NCI-H2029 treated with DMSO at 0.1 percent for 48 hours (cell line): ENCODE data around the gene PFKM.

ENCODE experiments used
- DNase-seq: peaks from one replicate; lab custom pipeline; 2025; lab: John Stamatoyannopoulos, UW

The PFKM gene

DNA sequence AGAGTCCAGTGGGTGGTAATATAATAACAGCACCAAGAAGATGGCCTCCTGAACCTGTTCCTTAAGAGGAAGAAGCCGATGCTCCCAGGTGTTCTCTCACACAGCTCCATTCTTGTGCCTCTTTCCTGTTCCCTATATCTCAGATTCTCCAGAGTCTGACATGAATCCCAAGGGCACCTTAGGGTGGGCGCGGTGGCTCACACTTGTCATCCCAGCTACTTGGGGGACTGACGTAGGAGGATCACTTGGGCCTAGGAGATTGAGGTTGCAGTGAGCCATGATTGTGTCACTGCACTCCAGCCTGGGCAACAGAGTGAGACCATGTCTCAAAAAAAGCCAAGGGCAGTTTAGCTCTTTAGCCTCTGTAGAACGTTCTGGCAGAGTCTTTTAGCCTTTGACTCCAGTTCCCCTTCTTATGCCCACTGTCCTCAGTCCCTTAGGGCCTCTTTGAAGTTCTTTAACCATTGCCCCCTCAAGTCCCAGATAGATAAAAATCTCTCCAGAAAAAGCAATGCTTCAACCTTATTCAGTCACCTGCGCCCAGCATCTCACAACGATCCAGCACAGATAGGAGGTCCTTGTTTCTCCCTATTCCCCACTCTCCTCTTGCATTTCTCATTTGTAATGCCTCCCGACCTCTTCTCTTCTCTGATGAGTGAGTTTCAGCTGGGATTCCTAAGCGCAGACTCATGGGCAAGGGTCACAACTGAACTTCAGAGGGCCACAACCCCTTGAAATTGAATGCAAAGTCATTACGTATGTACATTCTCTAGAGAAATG is 68.9 kb downstream of the PFKM start:
- DNase-seq = no peak

DNA sequence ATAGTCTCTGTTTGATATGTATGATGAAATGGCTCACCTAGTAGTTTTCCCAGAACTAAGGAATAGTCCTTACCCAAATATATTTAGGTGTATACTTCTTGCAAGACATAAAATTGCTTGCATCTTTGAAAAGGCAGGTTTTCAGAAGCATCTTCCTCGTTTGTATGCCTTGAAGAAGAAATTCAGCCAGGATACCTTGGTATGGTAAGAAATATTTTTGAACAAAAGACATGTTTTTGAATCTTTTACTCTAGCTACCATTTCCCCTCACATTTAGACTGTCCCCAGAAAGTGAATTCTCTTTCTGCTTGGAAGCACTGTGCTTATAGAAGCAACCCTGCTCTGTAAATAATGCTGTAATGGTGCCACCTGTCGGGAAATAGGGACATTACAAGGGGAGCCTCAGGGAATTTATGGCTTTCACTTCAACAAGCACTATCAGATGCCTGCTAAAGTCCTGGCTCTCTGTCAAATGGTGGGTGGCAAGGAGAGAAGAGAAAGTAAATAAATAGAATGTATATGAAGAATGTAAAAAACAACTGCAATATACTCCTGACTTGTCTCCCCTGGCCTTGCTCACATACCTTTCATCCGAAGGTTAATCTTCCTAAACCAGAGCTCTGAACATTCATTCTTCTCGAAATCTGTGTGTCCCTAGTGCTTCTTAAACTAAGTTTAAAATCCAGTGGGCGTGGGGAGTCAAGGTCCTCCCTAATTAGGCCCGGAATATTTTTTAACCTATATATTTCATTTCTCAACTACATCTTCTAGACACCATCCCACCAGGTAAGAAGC is 70.4 kb downstream of the PFKM start:
- DNase-seq = peak; percentile 37

DNA sequence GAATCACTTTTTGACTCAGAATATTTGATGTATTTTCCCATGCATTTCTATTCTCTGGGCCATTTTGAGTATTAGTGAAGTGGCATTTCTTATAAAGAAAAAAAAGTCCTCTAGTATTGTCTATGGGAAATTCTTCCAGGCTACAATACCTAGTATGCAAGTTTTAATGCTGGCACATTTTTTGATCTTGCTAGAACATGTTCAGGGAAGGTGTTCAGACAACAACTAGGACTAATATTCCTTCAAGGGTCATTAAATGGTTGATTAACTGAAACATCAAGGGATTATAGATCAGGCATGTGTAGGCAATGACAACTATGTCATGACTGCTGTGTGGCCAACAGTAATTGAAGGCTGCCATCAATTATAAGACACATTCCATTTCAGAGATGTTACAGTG is 71.9 kb downstream of the PFKM start:
- no peak for DNase-seq

DNA sequence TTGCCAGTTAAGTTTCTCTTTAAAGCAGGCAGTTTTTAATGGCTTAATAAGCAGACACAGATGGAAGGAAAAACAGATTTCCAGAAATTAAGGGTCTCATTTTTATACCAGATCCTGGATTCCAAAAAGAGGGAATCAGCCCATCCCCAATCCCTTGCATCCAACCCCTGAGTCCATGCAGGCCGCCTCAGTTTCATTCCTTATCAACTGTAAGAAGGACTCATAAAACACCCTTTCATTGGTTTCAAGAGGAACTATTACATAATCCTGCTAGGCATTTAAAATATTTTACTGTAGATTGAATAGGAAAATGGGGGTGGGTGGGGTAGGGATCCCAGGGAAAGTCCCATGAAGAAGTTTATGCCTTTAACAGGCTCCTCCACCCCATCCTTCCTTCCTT is 73.7 kb downstream of the PFKM start:
- no peak for DNase-seq

DNA sequence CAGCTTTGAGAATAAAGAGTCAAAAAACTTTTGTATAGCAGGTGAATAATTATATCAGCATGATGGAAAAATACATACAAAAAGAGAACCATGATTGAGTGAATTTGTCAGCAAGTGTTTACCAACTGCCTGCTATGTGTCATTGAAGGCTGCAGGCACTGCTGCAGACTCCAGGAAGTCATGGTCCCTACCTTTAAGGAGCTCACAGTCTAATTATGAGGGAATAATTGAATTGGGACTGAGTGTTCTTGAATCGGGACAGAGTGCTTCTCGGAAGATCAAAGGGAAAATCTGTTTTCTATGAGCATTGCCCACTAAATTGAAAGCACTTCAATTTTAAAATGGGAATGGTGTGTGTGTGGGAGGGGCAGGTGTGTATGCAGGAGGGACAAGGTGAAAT is 74.5 kb downstream of the PFKM start:
- no peak for DNase-seq

DNA sequence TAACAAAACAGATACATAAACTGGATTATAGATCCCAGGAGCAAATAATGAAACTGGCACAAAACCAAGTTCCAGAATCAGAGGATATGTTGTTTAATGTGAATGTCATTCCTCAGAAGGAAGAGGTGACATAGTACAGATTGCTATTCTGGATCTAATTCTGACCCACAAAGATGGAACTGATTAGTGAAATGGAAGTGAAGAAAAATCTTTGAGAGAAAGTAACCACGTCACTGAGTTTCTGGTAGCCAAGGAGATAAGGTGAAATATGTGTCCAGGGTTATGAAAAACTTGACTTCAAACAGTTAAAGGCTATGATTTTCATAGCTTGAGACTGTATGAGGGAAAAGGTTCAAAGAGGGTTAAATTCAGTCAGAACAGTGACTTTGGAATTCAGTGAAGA is 75.6 kb downstream of the PFKM start:
- DNase-seq = no peak
